ENCODE measurements around the gene SLFN11.
"Not testable (repeated sequence)": the region's sequence is repeated elsewhere in the genome, so short reads cannot be mapped to it uniquely, and the experiment has no call there.

SLFN11 gene

DNA sequence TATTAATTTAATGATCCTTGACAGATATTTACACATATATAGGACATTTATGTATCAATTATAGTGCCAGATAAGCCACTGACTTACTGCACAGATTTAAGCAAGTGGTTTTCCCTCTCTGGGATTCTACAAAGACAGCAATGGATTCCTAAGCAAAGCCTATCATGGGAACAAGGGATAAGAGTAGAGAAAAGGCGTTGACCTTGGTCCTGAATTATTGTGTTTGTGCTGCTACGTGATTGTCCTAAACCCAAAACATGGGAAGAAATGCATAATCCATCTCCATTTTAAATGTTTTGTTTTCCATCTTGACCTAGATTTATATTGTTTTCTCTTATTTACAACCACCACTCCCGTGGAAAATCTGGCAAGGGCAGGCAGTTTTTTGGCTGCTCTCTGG is 14.0 kb downstream of the SLFN11 start:
- no peak for DNase-seq

DNA sequence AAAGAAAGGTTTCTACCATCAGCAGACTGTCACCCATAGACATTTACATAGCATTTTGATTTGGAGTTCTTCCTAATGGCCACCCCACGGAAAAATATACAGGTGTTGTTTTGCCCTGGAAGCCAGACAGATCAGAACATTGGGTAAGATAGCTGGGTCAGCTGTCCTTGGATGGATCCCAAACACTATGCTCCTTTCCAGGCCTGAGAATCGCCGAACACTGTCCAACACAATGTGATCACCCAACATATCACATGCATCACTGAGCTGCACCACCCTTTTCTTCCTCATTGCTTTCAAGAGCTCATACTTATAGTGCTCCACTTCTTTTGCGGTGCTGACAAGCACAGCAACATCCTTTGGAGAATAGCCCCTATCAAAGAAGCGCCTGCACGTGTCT is 21.1 kb downstream of the SLFN11 start:
- no peak for DNase-seq

GRCh38 chr17:35350493-35350892 is 22.9 kb downstream of the SLFN11 start:
- no peak for DNase-seq

- peak in 3 of 5 donors; percentile 12 to 47 (median 15) for DNase-seq
These were observed 27.3 kb downstream of the SLFN11 start for GRCh38 chr17:35345926-35346771.

DNA sequence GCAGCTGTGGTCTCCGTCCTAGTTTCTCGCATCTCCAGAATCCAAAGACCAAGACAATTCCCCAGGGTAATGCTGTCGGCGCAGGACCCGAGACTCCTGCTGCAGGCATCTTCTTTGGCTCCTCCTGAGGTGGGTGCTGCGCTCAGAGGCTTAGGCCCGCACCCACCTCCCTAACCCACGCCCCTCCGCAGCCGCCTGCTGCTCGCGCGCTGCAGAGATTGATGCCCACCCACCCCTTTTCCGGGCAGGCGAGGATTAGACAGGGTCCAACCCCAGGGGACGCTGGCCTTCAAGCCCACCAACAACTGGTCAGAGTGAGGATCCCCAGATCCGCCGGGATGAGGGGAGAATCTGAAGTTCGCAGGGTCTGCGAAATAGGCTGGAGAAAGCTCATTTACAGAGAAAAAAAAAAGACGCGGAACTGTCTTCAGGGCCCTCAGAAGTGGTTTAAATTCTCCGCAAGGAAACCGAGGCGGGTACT is 27.9 kb downstream of the SLFN11 start:
- peak in 1 of 5 donors; percentile 22 for DNase-seq

- DNase-seq: no peak
These were observed 29.2 kb downstream of the SLFN11 start for GRCh38 chr17:35344262-35344661.

DNA sequence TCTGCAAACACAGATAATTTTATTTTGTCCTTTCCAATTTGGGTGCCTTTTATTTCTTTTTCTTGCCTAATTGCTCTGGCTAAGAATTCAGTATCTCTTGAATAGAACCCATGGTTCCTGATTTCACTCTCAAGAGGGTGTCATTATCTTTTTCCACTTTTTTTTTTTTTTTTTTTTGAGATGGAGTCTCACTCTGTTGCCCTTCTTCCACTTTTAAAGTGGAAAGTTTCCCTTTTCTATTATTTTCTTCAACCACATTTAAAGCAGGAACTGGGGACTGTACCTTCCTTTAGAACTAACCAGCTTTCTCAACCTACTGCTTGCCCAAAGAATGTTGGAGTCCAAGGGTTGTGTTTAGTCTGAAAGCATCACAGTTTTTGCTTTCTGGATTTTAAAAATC is 31.1 kb downstream of the SLFN11 start:
- no peak for DNase-seq

DNA sequence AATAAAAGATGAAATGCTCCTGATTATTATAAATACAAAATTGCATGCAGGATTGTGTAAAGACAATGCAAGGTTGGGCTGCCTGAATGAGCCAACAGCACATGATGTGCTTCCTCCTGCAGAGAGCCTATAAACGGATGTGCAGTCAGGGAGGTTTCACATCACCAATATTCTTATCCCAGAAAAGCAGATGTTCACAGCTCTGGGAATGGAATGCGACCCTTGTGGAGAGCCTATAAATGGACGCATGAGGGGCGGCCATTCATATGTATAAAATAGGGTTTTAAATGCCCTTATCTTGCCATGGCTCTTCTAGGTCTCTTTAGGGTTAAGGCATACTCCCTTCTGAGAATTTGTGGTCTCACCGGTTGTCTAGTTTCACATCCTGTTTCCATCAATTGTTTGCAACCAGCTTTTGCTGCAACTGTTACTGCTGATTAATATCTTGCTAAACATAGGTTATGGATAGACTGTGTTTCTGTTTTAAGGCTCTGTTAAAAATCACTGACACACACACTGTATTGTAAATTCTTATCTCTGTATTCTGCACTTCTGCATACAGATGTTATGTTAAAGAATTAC is 31.9 kb downstream of the SLFN11 start:
- DNase-seq: peak in 2 of 5 donors; percentile 6 to 90

DNA sequence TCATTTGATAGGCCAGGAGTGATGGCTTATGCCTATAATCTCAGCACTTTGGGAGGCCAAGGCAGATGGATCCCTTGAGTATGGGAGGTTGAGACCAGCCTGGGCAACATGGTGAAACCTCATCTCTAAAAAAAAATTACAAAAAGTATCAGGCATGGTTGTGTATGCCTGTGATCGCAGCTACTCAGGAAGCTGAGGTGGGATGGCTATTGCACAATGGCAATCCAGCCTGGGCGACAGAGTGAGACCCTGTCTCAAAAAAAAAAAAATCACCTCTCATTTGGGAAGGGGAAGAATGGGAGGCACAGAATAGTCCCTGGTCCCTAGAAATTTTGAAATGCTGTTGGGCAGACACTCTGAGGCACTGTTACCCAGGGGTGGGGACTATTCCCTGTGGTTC is 35.2 kb downstream of the SLFN11 start:
- no peak for DNase-seq

- DNase-seq: no peak
These were observed 36.1 kb downstream of the SLFN11 start for GRCh38 chr17:35337364-35337763.

DNA sequence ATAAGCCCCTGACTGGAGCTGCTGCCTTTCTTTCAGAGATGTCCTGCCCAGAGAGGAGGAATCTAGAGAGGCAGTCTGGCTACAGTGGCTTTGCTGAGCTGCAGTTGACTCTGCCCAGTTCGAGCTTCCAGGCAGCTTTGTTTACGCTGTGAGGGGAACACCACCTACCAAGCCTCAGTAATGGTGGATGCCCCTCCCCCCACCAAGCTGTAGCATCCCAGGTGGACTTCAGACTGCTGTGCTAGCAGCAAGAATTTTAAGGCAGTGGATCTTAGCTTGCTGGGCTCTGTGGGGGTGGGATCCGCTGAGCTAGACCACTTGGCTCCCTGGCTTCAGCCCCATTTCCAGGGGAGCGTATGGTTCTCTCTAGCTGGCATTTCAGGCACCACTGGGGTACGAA is 39.8 kb downstream of the SLFN11 start:
- not testable (repeated sequence) for DNase-seq

- DNase-seq: no peak
These were observed 50.7 kb downstream of the SLFN11 start for GRCh38 chr17:35322749-35323148.

- no peak for DNase-seq
These were observed 57.5 kb downstream of the SLFN11 start for GRCh38 chr17:35315971-35316370.

DNA sequence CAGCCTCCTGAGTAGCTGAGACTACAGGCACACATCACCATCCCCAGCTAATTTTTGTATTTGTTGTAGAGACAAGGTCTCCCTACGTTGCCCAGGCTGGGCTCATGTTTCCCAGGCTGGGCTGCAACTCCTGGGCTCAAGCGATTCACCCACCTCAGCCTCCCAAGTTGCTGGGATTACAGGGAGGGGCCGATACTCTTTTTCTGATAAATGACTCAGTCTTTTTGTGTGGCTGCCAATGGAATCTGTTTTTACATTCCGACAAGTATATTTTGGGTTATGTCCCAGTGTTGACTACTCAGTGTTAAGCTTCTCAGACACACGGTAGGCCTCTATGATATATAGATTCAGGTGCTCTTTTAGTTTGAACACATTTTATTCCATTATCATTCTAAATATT is 58.1 kb downstream of the SLFN11 start:
- no peak for DNase-seq

DNA sequence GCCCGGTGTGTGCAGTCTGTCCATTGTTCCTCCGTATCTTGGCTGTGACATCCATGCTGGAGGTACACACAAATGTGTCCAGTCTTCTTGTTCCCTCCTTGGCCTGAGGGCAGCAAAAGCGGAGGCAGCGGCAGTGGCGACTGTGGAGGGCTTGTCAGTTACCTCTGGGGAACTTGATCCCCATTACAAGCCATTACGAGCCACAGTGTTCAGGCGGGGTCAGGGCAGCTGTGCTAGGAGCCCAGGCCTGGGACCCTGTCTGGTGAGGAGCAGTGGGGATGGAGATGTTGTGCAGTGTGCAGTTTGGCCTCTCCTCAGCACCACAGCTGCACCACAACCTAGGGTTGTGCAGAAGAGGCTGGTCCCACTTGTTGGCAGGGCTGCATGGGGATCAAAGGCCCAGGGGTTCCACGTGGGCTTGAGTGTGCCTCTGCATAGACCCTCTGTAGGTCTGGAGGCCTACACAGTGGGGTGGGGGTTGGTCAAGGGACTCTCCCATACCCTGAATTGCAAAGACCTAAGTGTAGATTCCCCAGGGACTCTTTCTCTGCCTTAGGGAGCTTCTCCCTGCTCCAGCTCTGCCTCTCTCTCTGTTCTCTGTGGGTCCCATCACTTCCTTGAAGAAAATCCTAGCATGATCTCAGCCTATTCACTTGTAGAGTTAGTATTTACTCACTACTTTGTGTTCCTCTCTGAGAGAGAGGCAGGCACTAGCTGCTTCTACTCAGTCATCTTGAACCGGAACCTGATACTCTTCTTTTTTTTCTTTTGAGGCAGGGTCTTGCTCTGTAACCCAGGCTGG is 58.8 kb downstream of the SLFN11 start:
- peak in 1 of 5 donors; percentile 1 for DNase-seq

GRCh38 chr17:35313875-35314409 is 59.5 kb downstream of the SLFN11 start:
- DNase-seq: peak in 2 of 5 donors; percentile 4 to 6

DNA sequence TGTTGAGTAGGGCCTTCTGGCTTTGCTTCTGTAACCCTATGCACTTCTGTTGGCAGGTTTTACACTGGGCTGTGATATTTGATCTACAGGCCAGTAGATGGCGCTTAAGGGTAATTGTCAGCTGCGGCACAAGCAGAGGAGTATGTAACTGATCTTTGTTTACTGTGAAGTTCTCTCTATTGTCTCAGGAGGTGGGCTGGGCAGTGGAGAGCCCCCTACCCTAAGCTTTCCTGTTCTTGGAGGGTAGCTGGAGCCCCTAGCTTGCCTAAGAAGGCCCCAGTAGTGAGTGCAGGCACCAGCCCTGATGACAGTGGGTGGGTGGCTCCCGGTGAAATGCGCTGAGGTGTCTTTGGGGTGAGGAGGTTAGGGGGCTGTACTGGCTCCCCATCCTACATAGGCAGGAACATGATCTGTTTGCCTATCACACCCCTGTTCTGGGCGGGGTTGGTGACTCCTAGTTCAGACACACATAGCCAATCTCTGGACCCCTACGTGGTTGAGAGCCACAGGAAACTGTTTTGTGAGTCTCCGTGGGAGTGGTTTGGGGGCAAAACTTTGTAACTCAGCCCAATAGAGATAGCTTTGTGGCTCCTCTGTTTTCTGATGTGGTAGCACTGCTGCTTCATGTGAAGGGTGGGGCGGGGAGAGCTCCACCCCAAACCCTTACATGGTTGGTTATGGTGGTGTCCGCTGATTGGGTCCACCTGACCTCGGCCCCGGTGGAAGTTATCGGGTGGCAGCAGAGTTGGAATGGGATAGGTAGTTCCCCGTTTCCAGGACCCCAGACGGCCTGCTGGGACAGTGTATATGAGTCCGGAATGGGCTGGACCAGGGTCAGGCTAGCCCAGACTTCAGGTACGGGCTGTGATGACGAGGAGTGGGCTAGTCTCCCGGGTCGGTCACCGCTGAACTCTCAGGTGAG is 60.4 kb downstream of the SLFN11 start:
- peak; percentile 71 to 90 (median 78) for DNase-seq

- no peak for DNase-seq
These were observed 61.1 kb downstream of the SLFN11 start for GRCh38 chr17:35312346-35312745.

DNA sequence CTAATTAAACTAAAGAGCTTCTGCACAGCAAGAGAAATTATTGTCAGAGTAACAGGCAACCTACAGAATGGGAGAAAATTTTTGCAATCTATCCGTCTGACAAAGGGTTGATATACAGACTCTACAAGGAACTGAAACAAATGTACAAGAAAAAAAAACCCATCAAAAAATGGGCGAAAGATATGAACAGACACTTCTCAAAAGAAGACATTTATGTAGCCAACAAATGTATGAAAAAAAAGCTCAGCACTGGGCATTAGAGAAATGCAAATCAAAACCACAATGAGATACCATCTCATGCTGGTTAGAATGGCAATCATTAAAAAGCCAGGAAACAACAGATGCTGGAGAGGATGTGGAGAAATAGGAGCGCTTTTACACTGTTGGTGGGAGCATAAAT is 64.1 kb downstream of the SLFN11 start:
- not testable (repeated sequence) for DNase-seq
